ENCODE measurements around the gene HEXIM2.
A peak's percentile ranks its signal among the peaks of the same experiment; 100 is the strongest.

Gene HEXIM2

DNA sequence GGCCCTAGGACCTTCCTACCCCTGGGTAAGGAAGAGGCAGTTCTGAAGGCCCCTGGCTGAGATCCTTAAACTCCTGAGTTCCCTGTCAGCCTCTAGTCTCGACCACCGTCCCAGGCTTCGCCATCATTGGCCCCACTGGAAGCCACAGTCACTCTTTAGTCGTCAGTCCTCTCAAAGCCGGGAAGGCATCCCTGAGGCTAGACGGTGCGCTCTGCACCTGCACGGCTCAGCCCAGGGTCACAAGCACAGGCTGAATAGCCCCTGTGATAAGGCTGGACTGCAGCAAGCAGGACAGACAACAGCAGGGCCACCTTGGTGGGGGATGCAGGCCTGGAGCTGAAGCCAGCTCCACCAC is 16.7 kb upstream of the HEXIM2 start:
- DNase-seq = no peak

DNA sequence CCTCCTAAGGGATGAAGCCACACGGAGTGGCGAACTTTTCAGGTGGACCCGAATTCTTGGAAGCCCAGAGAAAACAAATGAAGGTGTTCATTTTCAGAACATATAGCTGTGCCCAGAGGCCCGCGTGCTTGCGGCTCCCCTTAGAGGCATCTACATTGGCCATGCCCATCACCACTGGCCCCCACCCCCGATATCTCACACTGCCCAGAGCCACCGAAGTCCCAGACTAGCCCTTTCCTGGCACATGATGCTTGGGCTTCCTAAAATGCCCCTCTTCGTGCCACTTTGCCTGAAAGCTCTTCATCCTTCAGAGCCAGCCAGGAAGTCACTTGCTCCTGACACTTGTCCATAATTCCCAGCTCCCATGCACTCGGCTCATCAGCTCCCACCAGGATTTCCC is 15.5 kb upstream of the HEXIM2 start:
- no peak for DNase-seq

DNA sequence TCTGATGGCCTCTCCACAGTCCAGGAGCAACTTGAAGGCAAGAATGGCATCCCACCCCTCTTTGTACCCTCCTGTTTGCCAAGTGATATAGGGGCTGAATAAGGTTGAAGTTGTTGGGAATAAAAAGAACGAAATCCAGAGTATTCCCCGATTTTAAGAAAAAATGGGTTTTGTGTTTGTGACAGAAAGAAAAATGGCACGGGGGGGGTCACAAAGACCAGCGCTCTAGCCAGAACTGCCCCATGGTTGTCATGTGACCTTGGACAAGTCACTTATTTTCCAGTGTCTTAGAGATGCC is 15.1 kb upstream of the HEXIM2 start:
- no peak for DNase-seq

DNA sequence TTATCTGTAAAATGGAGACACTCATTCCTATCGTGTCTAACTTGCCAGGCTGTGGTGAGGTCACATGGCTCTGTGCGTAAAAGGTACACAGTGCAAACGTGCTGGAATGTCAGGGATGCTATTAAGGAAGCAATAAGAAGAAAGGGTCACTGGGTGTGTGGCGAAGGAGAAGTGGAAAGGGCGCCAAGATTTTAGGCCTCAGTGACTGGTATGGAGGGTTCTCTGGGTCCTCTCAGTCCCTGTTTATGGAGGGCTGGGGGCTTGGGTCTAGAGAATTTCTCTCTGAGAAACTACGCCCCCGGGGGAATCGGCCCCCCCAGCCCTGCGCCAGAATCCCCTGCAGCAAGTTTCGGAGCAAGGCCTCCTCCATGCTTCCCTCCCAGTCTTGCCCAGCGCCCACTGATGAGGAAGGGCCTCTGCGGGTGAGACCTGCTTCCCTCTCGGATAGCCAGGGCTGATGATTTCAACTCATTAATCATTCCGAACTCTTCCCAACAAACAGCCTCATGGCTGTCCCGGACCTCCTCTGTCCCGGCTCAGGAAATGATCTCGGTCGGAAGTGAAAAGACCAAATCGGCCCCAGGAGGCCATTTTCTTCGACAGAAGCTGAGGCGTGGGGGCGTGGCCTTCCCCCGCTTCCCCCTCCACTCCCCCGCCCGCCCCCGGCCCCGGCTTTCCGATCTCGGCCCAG is 14.6 kb upstream of the HEXIM2 start:
- DNase-seq = peak; percentile 87

DNA sequence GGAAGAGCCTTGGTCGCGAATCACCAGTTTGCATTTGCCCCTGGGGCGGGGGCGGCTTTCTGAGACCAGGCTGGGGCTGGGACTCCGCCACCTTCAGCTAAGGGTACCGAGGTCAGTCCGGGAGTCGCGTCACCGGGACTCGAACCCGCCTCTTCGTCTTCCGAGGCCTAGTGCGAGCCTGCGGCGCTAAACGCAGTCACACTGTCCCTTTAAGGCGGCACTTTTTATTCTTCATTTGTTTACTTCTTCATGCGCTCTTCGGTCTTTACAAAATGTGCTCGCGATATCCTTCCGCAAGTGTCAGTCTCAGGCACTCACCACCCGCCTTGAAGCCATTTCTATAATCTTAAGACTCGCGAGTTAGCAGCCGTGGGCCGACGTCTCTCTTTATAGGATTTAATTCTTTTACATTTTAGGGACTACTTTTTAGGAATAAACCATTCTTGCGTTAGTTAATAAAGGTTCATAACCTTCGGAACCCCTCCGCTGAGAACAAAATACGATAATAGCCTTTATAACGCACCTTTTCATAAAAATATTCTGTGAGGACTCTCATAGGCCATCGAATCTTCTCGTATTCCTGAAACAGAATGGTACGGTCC is 14.0 kb upstream of the HEXIM2 start:
- peak; percentile 93 for DNase-seq

DNA sequence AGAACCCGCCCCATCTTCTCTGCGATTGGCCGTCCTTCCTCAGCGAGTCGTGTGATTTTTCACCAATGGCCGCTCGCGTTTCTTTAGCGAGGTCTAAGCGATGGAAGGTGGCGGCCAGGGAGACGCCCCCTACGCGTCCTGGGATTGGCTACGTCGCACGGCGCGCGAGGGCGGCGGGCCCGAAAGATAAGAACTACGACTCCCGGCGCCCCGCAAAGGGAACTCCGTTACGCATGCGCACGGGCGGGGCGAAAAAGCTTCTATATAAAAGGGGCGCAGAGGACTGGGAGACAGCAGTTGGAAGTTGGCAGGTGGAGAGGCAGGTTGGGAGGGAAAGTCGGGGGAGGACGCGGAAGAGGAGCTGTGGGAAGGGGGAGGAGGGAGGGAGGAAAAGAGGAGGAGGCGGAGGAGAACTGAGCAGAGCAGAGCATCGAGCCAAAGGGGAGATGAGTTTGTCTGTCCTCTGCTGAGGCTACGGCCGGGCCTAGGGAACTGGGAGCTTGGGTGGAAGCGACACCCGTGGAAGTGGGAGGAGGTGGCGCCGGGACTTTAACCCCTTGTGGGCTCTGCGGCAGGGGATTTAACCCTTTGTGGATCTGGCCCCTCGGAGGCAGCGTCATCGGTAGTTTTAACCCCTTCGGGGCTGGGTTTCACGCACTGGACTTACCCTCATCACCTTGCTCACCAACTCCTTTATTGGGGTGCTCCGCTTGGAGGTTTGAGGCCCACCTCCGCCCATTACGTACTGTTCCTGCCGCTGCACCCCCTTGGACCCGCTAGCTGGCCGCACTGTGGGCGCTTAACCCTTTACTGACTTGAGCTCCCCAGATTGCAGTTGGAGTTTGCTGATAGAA is 13.3 kb upstream of the HEXIM2 start, which contains the start of gene HEXIM1:
HEXIM1 (plus strand) TSS at position 293 of the 854 bp plus-strand sequence. CDS start 716 bp downstream, outside the sequence.
- peak; percentile 100 for DNase-seq

DNA sequence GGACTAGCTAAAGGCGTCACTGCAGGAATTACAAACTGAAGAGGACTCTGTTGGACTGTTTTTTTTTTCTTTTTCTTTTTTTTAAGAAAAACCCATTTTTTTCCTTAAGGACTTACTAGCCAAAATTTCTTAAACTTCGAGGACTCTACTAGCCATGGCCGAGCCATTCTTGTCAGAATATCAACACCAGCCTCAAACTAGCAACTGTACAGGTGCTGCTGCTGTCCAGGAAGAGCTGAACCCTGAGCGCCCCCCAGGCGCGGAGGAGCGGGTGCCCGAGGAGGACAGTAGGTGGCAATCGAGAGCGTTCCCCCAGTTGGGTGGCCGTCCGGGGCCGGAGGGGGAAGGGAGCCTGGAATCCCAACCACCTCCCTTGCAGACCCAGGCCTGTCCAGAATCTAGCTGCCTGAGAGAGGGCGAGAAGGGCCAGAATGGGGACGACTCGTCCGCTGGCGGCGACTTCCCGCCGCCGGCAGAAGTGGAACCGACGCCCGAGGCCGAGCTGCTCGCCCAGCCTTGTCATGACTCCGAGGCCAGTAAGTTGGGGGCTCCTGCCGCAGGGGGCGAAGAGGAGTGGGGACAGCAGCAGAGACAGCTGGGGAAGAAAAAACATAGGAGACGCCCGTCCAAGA is 12.5 kb upstream of the HEXIM2 start:
- DNase-seq = peak; percentile 81

DNA sequence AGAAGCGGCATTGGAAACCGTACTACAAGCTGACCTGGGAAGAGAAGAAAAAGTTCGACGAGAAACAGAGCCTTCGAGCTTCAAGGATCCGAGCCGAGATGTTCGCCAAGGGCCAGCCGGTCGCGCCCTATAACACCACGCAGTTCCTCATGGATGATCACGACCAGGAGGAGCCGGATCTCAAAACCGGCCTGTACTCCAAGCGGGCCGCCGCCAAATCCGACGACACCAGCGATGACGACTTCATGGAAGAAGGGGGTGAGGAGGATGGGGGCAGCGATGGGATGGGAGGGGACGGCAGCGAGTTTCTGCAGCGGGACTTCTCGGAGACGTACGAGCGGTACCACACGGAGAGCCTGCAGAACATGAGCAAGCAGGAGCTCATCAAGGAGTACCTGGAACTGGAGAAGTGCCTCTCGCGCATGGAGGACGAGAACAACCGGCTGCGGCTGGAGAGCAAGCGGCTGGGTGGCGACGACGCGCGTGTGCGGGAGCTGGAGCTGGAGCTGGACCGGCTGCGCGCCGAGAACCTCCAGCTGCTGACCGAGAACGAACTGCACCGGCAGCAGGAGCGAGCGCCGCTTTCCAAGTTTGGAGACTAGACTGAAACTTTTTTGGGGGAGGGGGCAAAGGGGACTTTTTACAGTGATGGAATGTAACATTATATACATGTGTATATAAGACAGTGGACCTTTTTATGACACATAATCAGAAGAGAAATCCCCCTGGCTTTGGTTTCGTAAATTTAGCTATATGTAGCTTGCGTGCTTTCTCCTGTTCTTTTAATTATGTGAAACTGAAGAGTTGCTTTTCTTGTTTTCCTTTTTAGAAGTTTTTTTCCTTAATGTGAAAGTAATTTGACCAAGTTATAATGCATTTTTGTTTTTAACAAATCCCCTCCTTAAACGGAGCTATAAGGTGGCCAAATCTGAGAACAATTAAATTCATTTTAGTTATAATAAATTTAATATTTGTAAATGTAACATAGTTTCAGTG is 11.7 kb upstream of the HEXIM2 start:
- DNase-seq = peak; percentile 57

DNA sequence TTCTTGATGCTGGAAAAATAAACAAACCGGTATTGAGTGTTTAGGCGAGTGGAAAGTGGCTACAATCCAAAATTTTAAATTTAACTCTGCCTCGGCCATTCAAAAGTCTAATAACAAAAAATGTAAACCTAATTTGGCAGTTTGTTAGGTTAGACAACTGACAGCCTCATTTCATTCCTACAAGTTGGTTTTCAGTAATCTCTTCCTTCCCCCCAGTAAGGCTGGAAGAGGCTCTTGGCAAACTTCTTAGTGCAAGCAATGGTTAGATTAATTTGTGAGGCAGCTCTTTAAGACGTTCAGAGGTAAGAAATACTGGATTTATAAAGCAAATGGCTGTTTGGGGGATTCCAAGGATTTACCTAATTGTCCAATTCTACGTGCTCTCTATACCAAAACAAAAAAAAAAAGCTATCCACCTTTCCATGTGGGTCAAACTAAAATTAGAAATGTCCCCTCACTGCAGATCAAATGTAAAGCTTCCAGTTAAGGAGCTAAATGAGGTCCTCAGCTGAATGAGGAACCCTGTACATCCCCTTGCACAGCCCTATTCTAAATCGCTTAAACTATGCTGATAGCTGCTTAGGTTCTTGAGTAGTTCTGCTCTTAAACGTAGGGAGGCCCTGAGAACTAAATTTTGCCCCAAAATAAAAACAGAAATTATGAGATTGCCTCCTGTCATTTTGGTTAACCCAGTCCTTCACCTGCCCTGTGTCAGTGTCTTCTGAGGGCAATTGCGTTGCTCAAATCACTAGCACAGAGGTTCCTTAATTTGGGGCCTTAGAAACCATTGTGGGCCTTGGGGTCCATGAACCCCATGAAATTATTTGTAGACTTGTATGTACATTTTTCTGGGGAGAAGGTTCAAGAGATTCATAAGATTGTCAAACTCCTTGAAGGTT is 10.5 kb upstream of the HEXIM2 start:
- no peak for DNase-seq

DNA sequence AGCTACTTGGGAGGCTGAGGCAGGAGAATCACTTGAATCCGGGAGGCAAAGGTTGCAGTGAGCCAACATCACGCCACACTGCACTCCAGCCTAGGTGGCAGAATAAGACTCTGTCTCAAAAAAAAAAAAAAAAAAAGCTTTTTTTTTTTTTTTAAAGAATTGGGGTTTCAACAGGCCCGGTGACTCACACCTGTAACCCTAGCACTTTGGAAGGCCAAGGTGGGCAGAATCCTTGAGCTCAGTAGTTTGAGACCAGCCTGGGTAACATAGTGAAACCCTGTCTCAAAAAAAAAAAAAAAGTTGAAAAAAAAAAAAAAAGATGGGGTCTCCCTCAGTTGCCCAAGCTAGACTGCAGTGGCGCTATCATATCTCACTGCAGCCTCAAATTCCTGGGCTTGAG is 6.6 kb upstream of the HEXIM2 start:
- DNase-seq = no peak

DNA sequence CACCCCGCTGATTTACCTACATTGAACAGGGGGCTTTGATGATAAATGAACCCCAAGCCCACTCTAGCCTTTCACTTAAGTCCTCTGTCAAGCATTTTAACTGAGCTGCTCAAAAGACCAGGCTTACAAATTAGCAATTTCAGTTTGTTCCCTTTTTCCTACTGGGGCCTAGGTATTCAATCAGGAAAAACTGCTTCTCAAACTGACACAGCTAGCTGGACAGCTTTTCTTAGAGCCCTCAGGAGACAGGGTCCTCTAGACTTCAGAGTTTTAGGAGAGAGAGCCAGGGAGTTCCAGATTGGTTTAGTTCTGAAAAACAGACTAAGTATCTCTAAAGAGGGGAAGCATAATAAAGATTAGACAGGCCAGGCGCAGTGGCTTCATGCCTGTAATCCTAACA is 6.2 kb upstream of the HEXIM2 start:
- no peak for DNase-seq

DNA sequence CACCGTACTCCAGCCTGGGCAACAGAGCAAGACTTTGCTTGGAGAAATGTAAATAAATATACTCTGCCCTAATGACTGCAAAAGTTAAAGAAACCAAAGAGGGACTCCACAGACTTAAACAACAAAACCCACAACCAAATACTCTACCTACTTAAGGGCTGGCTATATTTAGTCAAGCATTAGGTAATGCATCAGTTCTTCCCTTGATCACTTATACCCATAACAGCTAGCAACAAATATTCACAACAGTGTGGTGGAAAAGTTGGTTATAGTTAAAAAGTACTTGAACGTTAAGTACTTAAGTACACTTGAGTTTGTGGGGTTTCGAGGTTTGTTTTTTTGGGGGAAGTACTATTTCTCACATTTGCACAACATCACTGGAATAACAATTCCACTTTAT is 5.4 kb upstream of the HEXIM2 start:
- no peak for DNase-seq

DNA sequence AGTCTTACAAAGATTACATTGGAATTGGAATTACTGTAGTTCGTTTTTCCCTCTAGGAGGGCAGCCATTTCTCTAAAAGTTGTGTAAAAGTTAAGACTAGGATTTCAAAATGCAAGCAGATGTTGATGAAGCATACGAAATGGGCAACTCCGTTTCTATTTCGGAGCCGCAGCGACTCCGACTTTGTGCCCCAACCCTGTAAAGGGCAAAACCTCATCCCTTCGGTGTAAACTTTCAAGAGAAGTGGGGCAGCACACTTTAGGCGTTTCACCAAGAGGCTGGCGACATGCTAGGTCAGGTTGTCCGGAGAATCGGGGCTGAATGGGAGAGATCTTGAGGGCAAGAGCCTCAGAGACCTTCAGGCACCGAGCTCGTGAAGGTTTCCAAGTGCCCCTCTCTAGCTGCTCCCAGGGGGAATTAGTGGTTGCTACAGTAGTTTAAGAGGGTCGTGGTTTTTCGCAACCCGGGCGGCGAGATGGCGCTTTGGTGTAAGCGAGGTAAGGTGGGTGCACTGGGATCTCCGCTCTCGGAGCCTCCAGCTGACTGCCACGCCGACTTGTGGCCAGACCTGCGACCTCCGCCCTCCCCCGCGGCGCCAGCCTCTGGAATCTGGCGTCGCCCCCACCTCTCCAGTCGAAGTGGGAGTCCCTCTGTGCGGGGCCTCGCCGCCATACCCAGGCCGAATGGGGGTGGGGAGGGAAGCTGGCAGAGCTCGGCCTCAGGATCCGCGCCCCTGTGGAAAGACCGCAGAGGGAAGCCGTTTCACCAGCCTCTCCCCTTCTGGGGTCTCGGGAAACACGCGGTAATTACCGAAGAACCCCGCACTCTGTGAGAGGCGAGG is 1.0 kb upstream of the HEXIM2 start:
- DNase-seq = peak; percentile 85

DNA sequence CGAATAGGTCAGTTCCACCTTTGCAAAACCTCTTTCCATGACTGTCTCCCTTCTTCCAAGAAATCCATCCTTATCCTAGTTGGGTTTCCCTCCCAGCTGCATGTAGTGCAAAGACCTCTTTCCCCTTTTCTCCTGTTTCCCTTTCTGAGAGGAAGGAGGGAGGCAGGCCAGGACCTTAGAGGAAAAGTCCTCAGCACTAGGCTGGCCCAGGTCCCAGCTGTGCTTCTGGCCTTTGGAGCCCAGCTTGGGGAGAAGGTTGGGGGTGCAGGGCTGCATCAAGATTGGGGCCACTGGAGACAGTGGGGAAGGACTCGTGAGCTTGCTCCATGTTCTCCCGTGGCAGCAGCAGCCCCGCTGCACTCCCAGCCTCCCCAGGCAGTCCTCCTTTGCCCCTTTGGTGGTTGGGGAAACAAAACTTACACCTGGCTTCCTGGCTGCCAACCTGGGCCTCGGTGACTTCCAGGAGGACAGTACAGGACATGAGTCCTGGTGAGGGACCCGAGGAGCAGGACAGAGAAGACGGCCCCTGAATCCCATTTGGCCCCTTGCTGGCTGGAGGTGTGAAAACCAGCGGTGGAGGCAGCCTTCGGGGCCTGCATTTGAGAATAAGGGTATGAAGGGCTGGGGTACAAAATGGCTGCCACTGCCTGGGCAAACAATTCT is 481 bp downstream of the HEXIM2 start:
- DNase-seq = no peak

DNA sequence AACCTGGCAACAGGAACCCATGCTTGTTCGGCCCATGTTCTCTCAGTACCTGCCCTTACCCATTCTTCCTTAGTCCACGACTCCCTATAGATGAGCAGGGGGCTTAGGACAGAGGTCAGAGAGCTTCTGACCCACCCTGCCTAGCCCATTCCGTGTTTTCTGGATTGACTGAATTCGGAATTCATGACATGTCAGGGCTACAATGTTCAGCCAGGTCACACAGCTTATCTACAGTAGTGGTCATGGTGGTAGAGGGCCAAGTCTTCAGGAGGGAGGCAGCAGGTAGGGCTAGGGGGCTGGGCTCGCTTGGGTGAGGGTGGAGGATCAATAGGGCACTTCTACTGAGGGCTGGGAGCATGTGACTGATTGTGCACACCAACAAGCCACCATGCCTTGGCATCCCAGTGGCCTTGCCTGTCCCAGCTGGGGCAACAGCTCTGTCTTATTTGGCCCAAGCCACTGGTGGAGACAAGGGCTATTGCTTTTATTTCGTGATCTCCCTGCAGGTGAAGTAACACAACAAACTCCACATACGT is 3.1 kb downstream of the HEXIM2 start:
- DNase-seq = no peak

DNA sequence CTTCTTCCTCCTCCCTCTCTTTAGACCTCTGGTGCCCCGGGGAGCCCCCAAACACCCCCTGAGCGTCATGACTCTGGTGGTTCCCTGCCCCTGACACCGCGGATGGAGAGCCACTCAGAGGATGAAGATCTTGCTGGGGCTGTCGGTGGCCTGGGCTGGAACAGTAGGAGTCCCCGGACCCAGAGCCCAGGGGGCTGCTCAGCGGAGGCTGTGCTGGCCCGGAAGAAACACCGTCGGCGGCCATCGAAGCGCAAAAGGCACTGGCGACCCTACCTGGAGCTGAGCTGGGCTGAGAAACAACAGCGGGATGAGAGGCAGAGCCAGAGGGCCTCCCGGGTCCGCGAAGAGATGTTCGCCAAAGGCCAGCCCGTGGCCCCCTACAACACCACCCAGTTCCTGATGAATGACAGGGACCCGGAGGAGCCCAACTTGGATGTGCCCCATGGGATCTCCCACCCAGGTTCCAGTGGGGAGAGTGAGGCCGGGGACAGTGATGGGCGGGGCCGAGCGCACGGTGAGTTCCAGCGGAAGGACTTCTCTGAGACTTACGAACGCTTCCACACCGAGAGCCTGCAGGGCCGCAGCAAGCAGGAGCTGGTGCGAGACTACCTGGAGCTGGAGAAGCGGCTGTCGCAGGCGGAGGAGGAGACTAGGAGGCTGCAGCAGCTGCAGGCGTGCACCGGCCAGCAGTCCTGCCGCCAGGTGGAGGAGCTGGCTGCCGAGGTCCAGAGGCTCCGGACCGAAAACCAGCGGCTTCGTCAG is 7.5 kb downstream of the HEXIM2 start:
- no peak for DNase-seq

DNA sequence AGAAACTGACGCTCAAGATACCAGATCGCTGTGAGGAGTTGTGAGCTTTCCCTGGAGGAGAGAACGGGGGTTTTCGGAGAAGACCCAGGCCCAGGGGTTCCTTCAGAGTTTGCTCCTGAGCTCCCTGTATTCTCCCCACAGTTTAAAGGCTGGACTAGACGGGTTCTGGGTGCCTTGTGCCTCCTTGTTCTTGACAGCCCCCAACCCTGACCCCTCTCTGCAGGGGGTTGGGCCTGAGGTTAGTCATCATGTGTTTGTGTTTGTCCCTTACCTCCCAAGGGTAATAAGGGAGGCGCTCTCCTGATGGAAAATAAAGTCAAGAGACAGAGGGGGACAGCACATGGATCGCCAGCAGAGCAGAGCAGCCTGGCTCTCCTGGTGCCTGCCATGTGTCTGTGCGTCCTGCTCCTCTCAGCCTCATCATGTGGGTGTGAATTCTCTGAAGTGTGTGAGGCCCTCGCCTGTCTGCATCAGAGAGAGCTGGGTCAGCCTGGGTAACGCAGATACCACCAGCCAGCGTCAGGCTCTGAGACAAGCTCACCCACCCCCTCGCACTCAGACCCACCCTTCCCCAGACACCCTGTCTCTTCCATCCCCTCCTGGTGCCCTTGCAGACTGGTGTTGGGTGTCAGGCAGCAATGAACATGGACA is 8.7 kb downstream of the HEXIM2 start:
- DNase-seq = no peak

DNA sequence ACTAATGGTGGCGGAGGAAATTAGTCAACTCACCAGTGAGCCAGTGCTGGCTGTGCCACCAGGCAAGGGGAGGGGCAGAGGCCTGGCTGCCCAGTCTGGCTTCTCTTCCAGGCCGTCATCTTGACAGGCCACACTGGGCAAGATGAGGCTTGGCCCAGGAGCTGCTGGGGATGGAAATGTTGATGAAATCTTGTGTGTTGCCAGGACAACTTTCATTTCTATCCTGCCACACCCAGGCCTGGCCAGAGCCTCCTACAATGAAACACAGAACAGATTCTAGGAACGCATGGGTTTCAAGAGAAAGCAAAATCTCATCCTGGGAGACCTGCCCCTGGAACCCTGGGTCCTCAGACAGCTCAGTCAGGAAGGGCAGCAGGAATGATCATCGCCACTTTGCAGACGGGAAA is 9.3 kb downstream of the HEXIM2 start:
- no peak for DNase-seq
